B cell (primary cell): Measurements from ENCODE around the gene STARD3. TPM values are rescaled to one million over a fixed set of nuclear protein-coding genes. Genes with fewer than 3 reads are reported as not detected.

Source experiments
- ATAC-seq: fragments of 200-7000 bp; cut with Tn5 transposase; one replicate; pipeline ENCODE4 v1.10.0; 2021; ENCODE audit warnings: low read depth, mild to moderate bottlenecking, moderate number of reproducible peaks, moderate library complexity
- CTCF ChIA-PET: fragments of 350-600 bp; sonication (Branson Sonifier 250); formaldehyde crosslinking; loops from one replicate; lab custom pipeline; 2021; ENCODE audit warnings: antibody characterized with exemption, inconsistent platforms; lab: Charles Lee
- POLR2A ChIA-PET: fragments of 350-600 bp; sonication (Branson Sonifier 250); formaldehyde crosslinking; loops from one replicate; lab custom pipeline; 2021; ENCODE audit warnings: antibody characterized with exemption; lab: Charles Lee
- DNase-seq: peaks from one replicate; pipeline ENCODE4 v3.0.0; 2013
- H2AFZ ChIP-seq: 2 replicates; pipeline ENCODE4 v1.6.1; 2012; ENCODE audit warnings: mild to moderate bottlenecking, low read depth, low read length; ENCODE audit not compliant: insufficient read depth, poor library complexity, severe bottlenecking
- H3K27ac ChIP-seq, 2 donors: 1 replicate in 1 of 2; 2 replicates in 1 of 2; pipeline ENCODE4 v1.5.1; 2012 to 2013; ENCODE audit warnings: low read length in 2 of 2, mild to moderate bottlenecking in 2 of 2, moderate library complexity in 1 of 2
- H3K27me3 ChIP-seq, 4 experiments: fragments of 200-600 bp in 1 of 4; sonication (generic) in 1 of 4; replicated peaks in 1 of 4; 1 replicate in 2 of 4; 2 replicates in 2 of 4; pipeline versions ENCODE4 v1.6.1 to v1.7.0; 2013 to 2016; ENCODE audit warnings: low read length in 3 of 4, mild to moderate bottlenecking in 2 of 4, mixed read lengths in 1 of 4, moderate library complexity in 1 of 4; ENCODE audit not compliant: insufficient read depth in 4 of 4, control insufficient read depth in 3 of 4; ENCODE audit errors: control extremely low read depth in 1 of 4
- H3K36me3 ChIP-seq, 2 experiments: replicated peaks in 1 of 2; 1 replicate in 1 of 2; 2 replicates in 1 of 2; pipeline versions ENCODE4 v1.6.1 to v1.7.1; 2013; ENCODE audit warnings: low read length in 1 of 2; ENCODE audit not compliant: insufficient read depth in 2 of 2, control insufficient read depth in 1 of 2; ENCODE audit errors: control extremely low read depth in 1 of 2, extremely low read depth in 1 of 2
- H3K4me1 ChIP-seq, 2 donors: fragments of 200-600 bp in 1 of 2; sonication (generic) in 1 of 2; 1 replicate in 1 of 2; 2 replicates in 1 of 2; pipeline versions ENCODE4 v1.5.1 to v1.6.1; 2013 to 2017; ENCODE audit warnings: low read length in 2 of 2; ENCODE audit not compliant: control insufficient read depth in 2 of 2, insufficient read depth in 2 of 2
- H3K4me2 ChIP-seq: replicated peaks from 2 replicates; pipeline ENCODE3; 2012; ENCODE audit warnings: mild to moderate bottlenecking, low read depth, low read length; ENCODE audit not compliant: poor library complexity, severe bottlenecking
- H3K4me3 ChIP-seq, 5 experiments: fragments of 200-600 bp in 1 of 5; sonication (generic) in 1 of 5; 1 replicate in 3 of 5; 2 replicates in 2 of 5; pipeline versions ENCODE4 v1.5.1 to v1.7.0; 2011 to 2016; ENCODE audit warnings: low read length in 4 of 5, mild to moderate bottlenecking in 4 of 5, low read depth in 2 of 5, control low read depth in 1 of 5, moderate library complexity in 1 of 5; ENCODE audit not compliant: insufficient read depth in 1 of 5; ENCODE audit errors: control extremely low read depth in 1 of 5, extremely low read depth in 1 of 5
- H3K79me2 ChIP-seq: fragments of 200-600 bp; sonication (generic); one replicate; pipeline ENCODE4 v1.6.0; 2016; ENCODE audit warnings: low read length; ENCODE audit not compliant: control insufficient read depth, insufficient read depth
- H3K9ac ChIP-seq: fragments of 200-600 bp; sonication (generic); 2 replicates; pipeline ENCODE4 v1.6.1; 2017; ENCODE audit warnings: mild to moderate bottlenecking, low read length, moderate library complexity
- H3K9me3 ChIP-seq, 3 donors: one replicate each; pipeline versions ENCODE4 v1.6.1 to v1.7.1; 2013; ENCODE audit warnings: low read length in 2 of 3; ENCODE audit not compliant: control insufficient read depth in 2 of 3, insufficient read depth in 1 of 3; ENCODE audit errors: control extremely low read depth in 1 of 3
- H4K20me1 ChIP-seq: 2 replicates; pipeline ENCODE4 v1.6.0; 2012; ENCODE audit warnings: mild to moderate bottlenecking, low read length; ENCODE audit not compliant: insufficient read depth, control insufficient read depth, poor library complexity, severe bottlenecking
- H3K27ac Mint-ChIP-seq: one replicate; pipeline ENCODE4 v1.8.0; 2021; ENCODE audit warnings: mixed read lengths
- H3K27me3 Mint-ChIP-seq: one replicate; pipeline ENCODE4 v1.8.0; 2021; ENCODE audit warnings: mixed read lengths
- H3K4me1 Mint-ChIP-seq: one replicate; pipeline ENCODE4 v1.8.0; 2021; ENCODE audit warnings: mixed read lengths
- H3K4me3 Mint-ChIP-seq: one replicate; pipeline ENCODE4 v1.8.0; 2021; ENCODE audit warnings: mixed read lengths
- H3K9me3 Mint-ChIP-seq: one replicate; pipeline ENCODE4 v1.8.0; 2022; ENCODE audit warnings: mixed read lengths; ENCODE audit not compliant: insufficient read depth
- CTCF ChIP-seq: fragments of 200-600 bp; IDR thresholded peaks from one replicate; pipeline ENCODE4 v1.8.0; 2022; ENCODE audit warnings: antibody characterized with exemption, mild to moderate bottlenecking
- EZH2 ChIP-seq: IDR thresholded peaks from 2 replicates; pipeline ENCODE4 v1.6.1; 2012; ENCODE audit warnings: borderline replicate concordance, low read depth, mild to moderate bottlenecking, moderate library complexity, low read length; ENCODE audit not compliant: insufficient read depth, poor library complexity, severe bottlenecking
- WGBS: methylation state at CpG from one replicate; pipeline ENCODE4 v1.1.5; 2013; ENCODE audit warnings: missing lambda C conversion rate; ENCODE audit not compliant: insufficient coverage; 5-methylcytosine and 5-hydroxymethylcytosine counted together
- intact Hi-C: fragments of 100-400 bp; cut with micrococcal nuclease; formaldehyde crosslinking; loops from one replicate; pipeline ENCODE4 v1.10.0; 2022
- polyA plus RNA-seq: library from polyadenylated mRNA; depleted of rRNA; stranded (reverse); fragments of >200 nt; gene quantifications from 2 replicates; pipeline ENCODE4 v1.2.3, GENCODE V29; 2012
- total RNA-seq, 2 donors: library from RNA; stranded (reverse); fragments of 120-200 nt in 1 of 2; gene quantifications; 1 replicate in 1 of 2; 2 replicates in 1 of 2; pipeline versions ENCODE4 v1.2.3 to v1.2.4, GENCODE V29; 2013 to 2022

The STARD3 gene
- total and polyA plus RNA-seq, 2 donors (not counting 1 experiment from before 2014, with no cell fraction given) = 93.1 to 231 TPM

GRCh38 chr17:39593371-39593770, 43.6 kb upstream of the STARD3 start:
- H3K9me3 ChIP-seq = peaks cover 0 to 18% (median 3%) of the 10 kb centered on the region in 3 donors
- POLR2A ChIA-PET = no interaction called here
- no peaks in the 10 kb centered on the region for H3K9me3 Mint-ChIP-seq
- H3K36me3 ChIP-seq = no peaks in the 10 kb centered on the region
- peaks cover 22% of the 10 kb centered on the region for H3K4me1 Mint-ChIP-seq
- intact Hi-C loops = no loop called here
- peaks cover 0 to 62% (median 35%) of the 10 kb centered on the region in 4 experiments for H3K27me3 ChIP-seq
- CTCF ChIA-PET = interaction anchor here (1.1 to 1.2 kb wide), 2 partner anchors 31 to 45 kb away, joined by 3 read pairs; no protein-coding TSS in a partner anchor
- WGBS = 51% methylated on average over 2 of the region's 2 CpGs
- no peak for TF ChIP-seq EZH2
- TF ChIP-seq CTCF = no peak
- no peak overlapping the region for H3K4me3 ChIP-seq
- H3K9ac ChIP-seq = no peak overlapping the region
- no peaks in the 10 kb centered on the region for H3K79me2 ChIP-seq
- peaks cover 80% of the 10 kb centered on the region for H3K27me3 Mint-ChIP-seq
- no peak for ATAC-seq
- H4K20me1 ChIP-seq = no peaks in the 10 kb centered on the region
- H3K4me2 ChIP-seq = no peak overlapping the region
- H2AFZ ChIP-seq = no peak overlapping the region
- peaks cover 16 to 26% of the 10 kb centered on the region in 2 donors for H3K4me1 ChIP-seq
- no peak overlapping the region for H3K27ac Mint-ChIP-seq
- no peak for DNase-seq
- no peak overlapping the region for H3K4me3 Mint-ChIP-seq
- H3K27ac ChIP-seq = no peak overlapping the region

GRCh38 chr17:39595294-39595693, 41.6 kb upstream of the STARD3 start:
- Histone ChIP-seq H3K27me3 (peaks cover 0 to 81% (median 49%) of the 10 kb centered on the region in 4 experiments), H3K9me3 (peaks cover 0 to 31% (median 3%) of the 10 kb centered on the region in 3 donors), H3K27ac (no peak overlapping the region), H3K4me3 (no peak overlapping the region), H2AFZ (no peak overlapping the region), H3K4me2 (no peak overlapping the region), H4K20me1 (no peaks in the 10 kb centered on the region), H3K36me3 (no peaks in the 10 kb centered on the region), H3K79me2 (no peaks in the 10 kb centered on the region), H3K4me1 (peaks cover 34 to 45% of the 10 kb centered on the region in 2 donors), H3K9ac (no peak overlapping the region)
- ATAC-seq (no peak), DNase-seq (no peak)
- Mint-ChIP-seq H3K27ac (no peak overlapping the region), H3K27me3 (peaks cover 75% of the 10 kb centered on the region), H3K9me3 (no peaks in the 10 kb centered on the region), H3K4me1 (peaks cover 33% of the 10 kb centered on the region), H3K4me3 (no peak overlapping the region)
- POLR2A ChIA-PET = no interaction called here
- WGBS = 26% methylated on average over 3 of the region's 4 CpGs
- TF ChIP-seq CTCF (no peak), EZH2 (no peak)
- CTCF ChIA-PET = no interaction called here
- intact Hi-C loops = no loop called here
